ENCODE data around the gene CCDC157.

DNA sequence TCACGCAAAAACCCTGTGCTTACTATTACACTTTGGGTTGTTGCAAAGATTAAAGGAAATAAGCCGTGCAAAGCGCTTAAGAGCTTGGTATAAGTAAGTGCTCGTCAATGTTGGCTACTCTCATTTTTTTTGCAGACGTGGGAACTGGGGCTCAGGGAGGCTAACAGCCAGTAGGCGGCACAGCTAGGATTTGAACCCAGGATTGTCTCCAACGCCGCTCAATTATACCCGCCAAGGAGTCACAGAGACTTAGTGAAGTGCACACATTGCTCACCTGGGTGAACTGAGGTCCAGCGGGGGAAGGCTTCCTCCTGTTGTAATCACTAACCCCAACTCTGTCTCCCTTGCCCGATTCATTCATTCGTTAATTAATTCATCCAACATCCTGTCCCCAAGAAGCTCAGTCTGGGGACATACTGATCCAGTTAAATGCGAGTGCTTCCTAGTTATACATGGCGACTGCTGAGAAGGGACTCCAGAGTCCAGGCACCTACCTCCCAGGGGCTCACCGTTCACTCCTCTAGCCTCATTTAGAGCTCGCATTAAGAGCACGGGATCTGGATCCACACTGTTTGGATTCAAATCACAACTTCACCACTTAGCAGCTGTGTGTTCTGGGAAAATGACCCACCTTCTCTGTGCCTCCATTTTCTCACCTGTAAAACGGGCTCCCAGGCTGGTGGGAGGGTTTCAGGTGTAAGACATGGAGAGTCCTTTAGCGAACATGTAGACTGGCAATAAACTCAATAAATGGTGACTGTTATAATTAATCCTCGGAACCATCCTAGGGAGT lies 67.9 kb downstream of the CCDC157 start:
- TF ChIP-seq POLR2A (IDR thresholded peaks at IDR 0.05; ENCODE audit: low read depth, low read length), result no peak
- TF ChIP-seq, protein P1, sequence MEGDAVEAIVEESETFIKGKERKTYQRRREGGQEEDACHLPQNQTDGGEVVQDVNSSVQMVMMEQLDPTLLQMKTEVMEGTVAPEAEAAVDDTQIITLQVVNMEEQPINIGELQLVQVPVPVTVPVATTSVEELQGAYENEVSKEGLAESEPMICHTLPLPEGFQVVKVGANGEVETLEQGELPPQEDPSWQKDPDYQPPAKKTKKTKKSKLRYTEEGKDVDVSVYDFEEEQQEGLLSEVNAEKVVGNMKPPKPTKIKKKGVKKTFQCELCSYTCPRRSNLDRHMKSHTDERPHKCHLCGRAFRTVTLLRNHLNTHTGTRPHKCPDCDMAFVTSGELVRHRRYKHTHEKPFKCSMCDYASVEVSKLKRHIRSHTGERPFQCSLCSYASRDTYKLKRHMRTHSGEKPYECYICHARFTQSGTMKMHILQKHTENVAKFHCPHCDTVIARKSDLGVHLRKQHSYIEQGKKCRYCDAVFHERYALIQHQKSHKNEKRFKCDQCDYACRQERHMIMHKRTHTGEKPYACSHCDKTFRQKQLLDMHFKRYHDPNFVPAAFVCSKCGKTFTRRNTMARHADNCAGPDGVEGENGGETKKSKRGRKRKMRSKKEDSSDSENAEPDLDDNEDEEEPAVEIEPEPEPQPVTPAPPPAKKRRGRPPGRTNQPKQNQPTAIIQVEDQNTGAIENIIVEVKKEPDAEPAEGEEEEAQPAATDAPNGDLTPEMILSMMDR (conservative IDR thresholded peaks at IDR 0.05; ENCODE audit: low read depth, low read length), result no peak
- no peak for TF ChIP-seq RAD21 (IDR thresholded peaks at IDR 0.05; ENCODE audit: low read length)
- no peak for TF ChIP-seq MXI1 (IDR thresholded peaks at IDR 0.05; ENCODE audit: borderline replicate concordance, low read depth, low read length)
- TF ChIP-seq CEBPB (IDR thresholded peaks at IDR 0.05; ENCODE audit: low read depth, low read length), result no peak
- TF ChIP-seq, protein P2, sequence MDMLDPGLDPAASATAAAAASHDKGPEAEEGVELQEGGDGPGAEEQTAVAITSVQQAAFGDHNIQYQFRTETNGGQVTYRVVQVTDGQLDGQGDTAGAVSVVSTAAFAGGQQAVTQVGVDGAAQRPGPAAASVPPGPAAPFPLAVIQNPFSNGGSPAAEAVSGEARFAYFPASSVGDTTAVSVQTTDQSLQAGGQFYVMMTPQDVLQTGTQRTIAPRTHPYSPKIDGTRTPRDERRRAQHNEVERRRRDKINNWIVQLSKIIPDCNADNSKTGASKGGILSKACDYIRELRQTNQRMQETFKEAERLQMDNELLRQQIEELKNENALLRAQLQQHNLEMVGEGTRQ (IDR thresholded peaks at IDR 0.05; ENCODE audit: low read depth, low read length), result no peak
- no peak for TF ChIP-seq RCOR1 (IDR thresholded peaks at IDR 0.05; ENCODE audit: insufficient replicate concordance, low read length)
- TF ChIP-seq BHLHE40 (IDR thresholded peaks at IDR 0.05; ENCODE audit: low read depth, low read length), result no peak
- TF ChIP-seq NFE2L2 (IDR thresholded peaks at IDR 0.05; ENCODE audit: low read depth, low read length), result no peak
- no peak for TF ChIP-seq CHD1 (IDR thresholded peaks at IDR 0.05; ENCODE audit: low read depth, low read length)
- TF ChIP-seq RFX5 (IDR thresholded peaks at IDR 0.05; ENCODE audit: low read depth, low read length), result no peak
- no peak for TF ChIP-seq MAFK (IDR thresholded peaks at IDR 0.05; ENCODE audit: low read depth, low read length)

All from IMR-90 (cell line).